H1 (cell line): Measurements from ENCODE around the gene HOXA10. TPM values are rescaled to one million over a fixed set of nuclear protein-coding genes. Genes with fewer than 3 reads are reported as not detected.

Experiments used
- CTCF ChIA-PET: fragments of 300-600 bp; sonication (Branson Sonifier 250); formaldehyde crosslinking; loops from one replicate; lab custom pipeline; 2021; ENCODE audit not compliant: partially characterized antibody; lab: Charles Lee
- POLR2A ChIA-PET: fragments of 300-600 bp; sonication (Branson Sonifier 250); formaldehyde crosslinking; loops from one replicate; lab custom pipeline; 2021; ENCODE audit warnings: inconsistent platforms; ENCODE audit not compliant: partially characterized antibody; lab: Charles Lee
- DNase-seq, 2 experiments: peaks; one replicate each; pipeline versions ENCODE4 v3.0.0 to v3.0.0-alpha.2; 2010 to 2022; ENCODE audit warnings: low spot score in 2 of 2, low read depth in 1 of 2, mixed read lengths in 1 of 2
- FAIRE-seq: peaks from 2 replicates; lab custom pipeline; 2011; peaks lifted over from hg19 to GRCh38; lab: Jason Lieb, UNC
- H2AFZ ChIP-seq: 2 replicates; pipeline ENCODE4 v1.8.1; 2012; ENCODE audit warnings: low read length, inconsistent platforms
- H2AK5ac ChIP-seq: 2 replicates; pipeline ENCODE4 v1.6.1; 2013; ENCODE audit warnings: low read depth, low read length
- H2BK120ac ChIP-seq: replicated peaks from 2 replicates; pipeline ENCODE3; 2013; ENCODE audit warnings: low read depth, low read length, inconsistent platforms
- H2BK12ac ChIP-seq: 2 replicates; pipeline ENCODE4 v1.6.1; 2013; ENCODE audit warnings: low read depth, low read length
- H2BK15ac ChIP-seq: 2 replicates; pipeline ENCODE4 v1.6.1; 2013; ENCODE audit warnings: low read length
- H2BK20ac ChIP-seq: 2 replicates; pipeline ENCODE4 v1.6.1; 2013; ENCODE audit warnings: low read length
- H2BK5ac ChIP-seq: 2 replicates; pipeline ENCODE4 v1.6.1; 2013; ENCODE audit warnings: low read depth, low read length
- H3K14ac ChIP-seq: 2 replicates; pipeline ENCODE4 v1.6.1; 2013; ENCODE audit warnings: inconsistent platforms; ENCODE audit not compliant: insufficient read length
- H3K18ac ChIP-seq: 2 replicates; pipeline ENCODE4 v1.6.1; 2013; ENCODE audit warnings: low read length; ENCODE audit errors: extremely low read depth
- H3K23ac ChIP-seq: 2 replicates; pipeline ENCODE4 v1.6.1; 2013; ENCODE audit warnings: inconsistent platforms; ENCODE audit not compliant: insufficient read length
- H3K23me2 ChIP-seq: 2 replicates; pipeline ENCODE4 v1.6.1; 2013; ENCODE audit warnings: low read depth, low read length
- H3K27ac ChIP-seq: 2 replicates; pipeline ENCODE4 v1.6.1; 2011; ENCODE audit warnings: low read depth, low read length, inconsistent platforms
- H3K27me3 ChIP-seq, 4 experiments: replicated peaks in 1 of 4; 1 replicate in 1 of 4; 2 replicates in 3 of 4; pipeline versions ENCODE4 v1.6.1 to v1.8.1; 2011 to 2013; ENCODE audit warnings: low read length in 3 of 4, mild to moderate bottlenecking in 3 of 4, inconsistent platforms in 2 of 4, mixed read lengths in 2 of 4, moderate library complexity in 1 of 4; ENCODE audit not compliant: control insufficient read depth in 3 of 4, insufficient read depth in 3 of 4; ENCODE audit errors: extremely low read depth in 1 of 4
- H3K36me3 ChIP-seq, 4 experiments: 2 replicates each; pipeline versions ENCODE4 v1.6.1 to v1.8.1; 2011 to 2013; ENCODE audit warnings: mild to moderate bottlenecking in 4 of 4, low read length in 3 of 4, moderate library complexity in 2 of 4, control low read depth in 1 of 4, inconsistent platforms in 1 of 4; ENCODE audit not compliant: insufficient read depth in 4 of 4, control insufficient read depth in 2 of 4
- H3K4ac ChIP-seq: replicated peaks from 2 replicates; pipeline ENCODE3; 2013; ENCODE audit warnings: low read length, low read depth, mixed read lengths, inconsistent platforms; ENCODE audit not compliant: insufficient read length
- H3K4me1 ChIP-seq, 4 experiments: replicated peaks in 1 of 4; 1 replicate in 1 of 4; 2 replicates in 3 of 4; pipeline versions ENCODE4 v1.6.1 to v1.8.1; 2011 to 2013; ENCODE audit warnings: low read length in 3 of 4, inconsistent platforms in 2 of 4, mixed read lengths in 1 of 4; ENCODE audit not compliant: insufficient read depth in 4 of 4, control insufficient read depth in 3 of 4
- H3K4me2 ChIP-seq, 2 experiments: 2 replicates each; pipeline versions ENCODE4 v1.6.1 to v1.8.1; 2011 to 2013; ENCODE audit warnings: low read depth in 2 of 2, low read length in 2 of 2, control low read depth in 1 of 2, inconsistent platforms in 1 of 2, mild to moderate bottlenecking in 1 of 2; ENCODE audit not compliant: insufficient read depth in 1 of 2
- H3K4me3 ChIP-seq, 4 experiments: fragments of 200-600, 300-600 bp in 1 of 4; sonication (generic), shearing (Covaris generic), sonication (Bioruptor Twin) in 1 of 4; 2 replicates each; pipeline versions ENCODE4 v1.5.1 to v1.8.1; 2011 to 2016; ENCODE audit warnings: low read length in 4 of 4, low read depth in 3 of 4, control low read depth in 2 of 4, inconsistent platforms in 2 of 4, mild to moderate bottlenecking in 2 of 4, mixed read lengths in 1 of 4, moderate library complexity in 1 of 4; ENCODE audit not compliant: insufficient read depth in 2 of 4; ENCODE audit errors: extremely low read depth in 1 of 4
- H3K56ac ChIP-seq: replicated peaks from 2 replicates; pipeline ENCODE3; 2013; ENCODE audit warnings: low read depth, mild to moderate bottlenecking, mixed read lengths, low read length, inconsistent platforms; ENCODE audit not compliant: insufficient read length
- H3K79me1 ChIP-seq: 2 replicates; pipeline ENCODE4 v1.6.1; 2013; ENCODE audit warnings: low read depth, low read length, control low read depth
- H3K79me2 ChIP-seq, 2 experiments: 2 replicates each; pipeline versions ENCODE4 v1.6.1 to v1.8.1; 2012 to 2013; ENCODE audit warnings: low read length in 2 of 2, mild to moderate bottlenecking in 2 of 2, inconsistent platforms in 1 of 2; ENCODE audit not compliant: insufficient read depth in 2 of 2, control insufficient read depth in 1 of 2
- H3K9ac ChIP-seq, 4 experiments: replicated peaks in 1 of 4; 1 replicate in 1 of 4; 2 replicates in 3 of 4; pipeline versions ENCODE4 v1.6.1 to v1.8.1; 2011 to 2013; ENCODE audit warnings: low read depth in 3 of 4, low read length in 3 of 4, control low read depth in 2 of 4, mild to moderate bottlenecking in 2 of 4, moderate library complexity in 2 of 4, inconsistent platforms in 1 of 4; ENCODE audit errors: extremely low read depth in 1 of 4
- H3K9me3 ChIP-seq, 2 experiments: 2 replicates each; pipeline versions ENCODE4 v1.6.1 to v1.8.1; 2012 to 2013; ENCODE audit warnings: mild to moderate bottlenecking in 2 of 2, moderate library complexity in 2 of 2, control low read depth in 1 of 2, inconsistent platforms in 1 of 2, low read depth in 1 of 2, low read length in 1 of 2, mixed read lengths in 1 of 2; ENCODE audit not compliant: insufficient read depth in 2 of 2
- H4K20me1 ChIP-seq, 2 experiments: replicated peaks in 1 of 2; 2 replicates each; pipeline versions ENCODE3 to v1.8.1; 2011 to 2013; ENCODE audit warnings: inconsistent platforms in 2 of 2, low read length in 2 of 2, mild to moderate bottlenecking in 1 of 2; ENCODE audit not compliant: insufficient read depth in 2 of 2, control insufficient read depth in 1 of 2
- H4K5ac ChIP-seq: 2 replicates; pipeline ENCODE4 v1.6.1; 2013; ENCODE audit warnings: low read length, low read depth, mixed read lengths, inconsistent platforms; ENCODE audit not compliant: insufficient read length
- H4K8ac ChIP-seq: 2 replicates; pipeline ENCODE4 v1.8.0; 2013; ENCODE audit warnings: mild to moderate bottlenecking, moderate library complexity, low read length, inconsistent platforms; ENCODE audit not compliant: insufficient read depth; ENCODE audit errors: extremely low read depth
- H4K91ac ChIP-seq: replicated peaks from 2 replicates; pipeline ENCODE3; 2013; ENCODE audit warnings: low read length, mixed read lengths, inconsistent platforms; ENCODE audit not compliant: insufficient read length
- ASH2L ChIP-seq: fragments of 200-600, 300-600 bp; sonication (generic); IDR thresholded peaks from one replicate; pipeline ENCODE4 v1.7.1; 2017; ENCODE audit warnings: low read length
- GTF2F1 ChIP-seq: IDR thresholded peaks from 2 replicates; pipeline ENCODE4 v1.6.1; 2012; ENCODE audit warnings: low read depth, low read length, improper control_type of control experiment, borderline replicate concordance
- HDAC2 ChIP-seq, 2 experiments: fragments of 300-600 bp in 1 of 2; sonication (generic) in 1 of 2; IDR thresholded peaks; 2 replicates each; pipeline ENCODE4 v1.6.1; 2011 to 2012; ENCODE audit warnings: low read depth in 2 of 2, low read length in 2 of 2, mild to moderate bottlenecking in 2 of 2, moderate library complexity in 2 of 2, borderline replicate concordance in 1 of 2, inconsistent platforms in 1 of 2
- JUND ChIP-seq: IDR thresholded peaks from 2 replicates; pipeline ENCODE4 v1.6.1; 2011; ENCODE audit warnings: mild to moderate bottlenecking, improper control_type of control experiment, low read length
- RNF2 ChIP-seq: fragments of 200-900, 300-1000 bp; sonication (generic); IDR thresholded peaks from 2 replicates; pipeline ENCODE4 v1.7.1; 2016; ENCODE audit warnings: borderline replicate concordance, low read depth, mild to moderate bottlenecking, antibody characterized with exemption, low read length; ENCODE audit not compliant: poor library complexity, severe bottlenecking; ENCODE audit errors: missing control alignments
- WGBS, 2 experiments: shearing (Covaris generic) in 1 of 2; methylation state at CpG; one replicate each; pipeline versions ENCODE4 v1.1.6 to v1.1.7; 2013 to 2015; ENCODE audit warnings: low lambda C conversion rate in 2 of 2, mixed read lengths in 2 of 2, inconsistent platforms in 1 of 2, low coverage in 1 of 2, missing lambda C conversion rate in 1 of 2; ENCODE audit not compliant: insufficient replicate concordance in 2 of 2, insufficient coverage in 1 of 2, insufficient read length in 1 of 2; ENCODE audit errors: extremely low coverage in 1 of 2, missing lambda C conversion rate in 1 of 2; 5-methylcytosine and 5-hydroxymethylcytosine counted together
- polyA plus RNA-seq, 7 experiments: library from polyadenylated mRNA; depleted of rRNA in 3 of 7; stranded (reverse) in 5 of 7; unstranded in 2 of 7; fragments of >200 nt in 5 of 7; fragments of 200-250 nt in 2 of 7; gene quantifications; 1 replicate in 5 of 7; 2 replicates in 1 of 7; 4 replicates in 1 of 7; pipeline versions ENCODE4 v1.2.1 to v1.2.3, GENCODE V29; 2011 to 2013; ENCODE audit warnings: missing spikeins in 2 of 7, mixed read lengths in 2 of 7
- total RNA-seq: library from RNA; stranded (reverse); fragmentation: NEBNext Ultra II Directional; extraction: Animal tissue kit (Norgen Biotek cat#: 25700); gene quantifications from 2 replicates; pipeline ENCODE4 v1.2.1, GENCODE V29; 2021
- TF ChIP-seq, protein P1 (sequence below), 3 experiments: IDR thresholded peaks; 1 replicate in 2 of 3; 2 replicates in 1 of 3; pipeline versions ENCODE4 v1.5.1 to v1.6.1; 2011; ENCODE audit warnings: low read length in 3 of 3, mild to moderate bottlenecking in 3 of 3, inconsistent platforms in 2 of 3, low read depth in 1 of 3, moderate library complexity in 1 of 3; ENCODE audit not compliant: insufficient read depth in 1 of 3; ENCODE audit errors: control extremely low read depth in 1 of 3
- TF ChIP-seq, protein P2 (sequence below): IDR thresholded peaks from 2 replicates; pipeline ENCODE4 v1.6.1; 2012; ENCODE audit warnings: inconsistent platforms

Gene HOXA10
- total and polyA plus RNA-seq, 2 of the 8 experiments (the other 6 are each of a cell fraction or from before 2014, with no cell fraction given): not detected

DNA sequence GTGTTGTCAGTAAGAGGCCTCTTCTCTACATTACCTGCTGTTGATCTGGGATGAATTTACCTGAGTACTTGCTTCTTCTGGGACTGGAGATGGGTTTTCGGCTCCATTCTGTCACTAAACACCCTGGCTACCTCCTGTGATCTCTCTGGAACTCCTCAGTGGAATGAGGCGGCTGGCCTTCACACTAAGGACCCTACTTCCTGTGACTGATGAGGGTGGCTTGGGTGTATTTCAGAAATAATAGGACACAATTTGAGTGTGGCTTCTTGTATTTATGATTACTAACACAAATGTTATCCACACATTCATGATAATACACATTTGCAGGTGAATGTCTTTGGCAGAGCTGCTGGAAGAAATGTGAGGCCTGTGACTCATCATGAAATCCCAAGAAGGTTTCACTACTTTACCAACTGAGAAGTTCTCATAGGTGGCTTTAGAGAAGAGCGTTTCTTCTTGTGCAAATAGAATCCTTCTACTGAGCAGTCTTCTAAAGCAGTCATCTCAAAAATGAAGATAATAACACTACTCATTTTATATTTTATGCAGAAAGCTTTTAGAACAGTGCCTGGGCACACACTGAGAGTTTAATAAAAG is 47.2 kb upstream of the HOXA10 start:
- no peak overlapping the region for H2BK20ac ChIP-seq
- POLR2A ChIA-PET: no interaction called here
- CTCF ChIA-PET: interaction anchor here (1.0 to 8.5 kb wide), 3 partner anchors 12 to 35 kb away, joined by 3 to 62 read pairs (median 5); no protein-coding TSS in a partner anchor
- TF ChIP-seq JUND (no peak), HDAC2 (IDR thresholded peaks at IDR 0.05; ENCODE audit: borderline replicate concordance in 1 of 2, low read depth in 2 of 2, low read length in 2 of 2) (no peak), ASH2L (no peak), GTF2F1 (no peak), RNF2 (no peak)
- TF ChIP-seq, protein P1, sequence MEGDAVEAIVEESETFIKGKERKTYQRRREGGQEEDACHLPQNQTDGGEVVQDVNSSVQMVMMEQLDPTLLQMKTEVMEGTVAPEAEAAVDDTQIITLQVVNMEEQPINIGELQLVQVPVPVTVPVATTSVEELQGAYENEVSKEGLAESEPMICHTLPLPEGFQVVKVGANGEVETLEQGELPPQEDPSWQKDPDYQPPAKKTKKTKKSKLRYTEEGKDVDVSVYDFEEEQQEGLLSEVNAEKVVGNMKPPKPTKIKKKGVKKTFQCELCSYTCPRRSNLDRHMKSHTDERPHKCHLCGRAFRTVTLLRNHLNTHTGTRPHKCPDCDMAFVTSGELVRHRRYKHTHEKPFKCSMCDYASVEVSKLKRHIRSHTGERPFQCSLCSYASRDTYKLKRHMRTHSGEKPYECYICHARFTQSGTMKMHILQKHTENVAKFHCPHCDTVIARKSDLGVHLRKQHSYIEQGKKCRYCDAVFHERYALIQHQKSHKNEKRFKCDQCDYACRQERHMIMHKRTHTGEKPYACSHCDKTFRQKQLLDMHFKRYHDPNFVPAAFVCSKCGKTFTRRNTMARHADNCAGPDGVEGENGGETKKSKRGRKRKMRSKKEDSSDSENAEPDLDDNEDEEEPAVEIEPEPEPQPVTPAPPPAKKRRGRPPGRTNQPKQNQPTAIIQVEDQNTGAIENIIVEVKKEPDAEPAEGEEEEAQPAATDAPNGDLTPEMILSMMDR (IDR thresholded peaks at IDR 0.05; ENCODE audit: control extremely low read depth in 1 of 3, insufficient read depth in 1 of 3, low read depth in 1 of 3, low read length in 3 of 3): no peak
- TF ChIP-seq, protein P2, sequence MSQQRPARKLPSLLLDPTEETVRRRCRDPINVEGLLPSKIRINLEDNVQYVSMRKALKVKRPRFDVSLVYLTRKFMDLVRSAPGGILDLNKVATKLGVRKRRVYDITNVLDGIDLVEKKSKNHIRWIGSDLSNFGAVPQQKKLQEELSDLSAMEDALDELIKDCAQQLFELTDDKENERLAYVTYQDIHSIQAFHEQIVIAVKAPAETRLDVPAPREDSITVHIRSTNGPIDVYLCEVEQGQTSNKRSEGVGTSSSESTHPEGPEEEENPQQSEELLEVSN: no peak

More for the DNA sequence above, 47.2 kb upstream of the HOXA10 start:
- no peak overlapping the region for H2BK120ac ChIP-seq
- no peak overlapping the region for H3K18ac ChIP-seq
- WGBS, 2 experiments: 71% methylated on average over 3 of the region's 3 CpGs; no CpG with 5 or more reads in 1 of the 2 experiments
- H3K23me2 ChIP-seq: peaks cover 4% of the 10 kb centered on the region; the same call in 1 of the 2 replicates
- no peak overlapping the region for H2AK5ac ChIP-seq
- H2BK5ac ChIP-seq: no peak overlapping the region
- no peaks in the 10 kb centered on the region for H3K9me3 ChIP-seq
- H3K4me1 ChIP-seq: peaks cover 2 to 11% (median 6%) of the 10 kb centered on the region in 4 experiments
- no peaks in the 10 kb centered on the region for H3K79me2 ChIP-seq
- H2BK12ac ChIP-seq: no peak overlapping the region
- H3K4me2 ChIP-seq: 0 out of 4 replicates have a peak overlapping the region, but pooled peaks of 1 of the 2 experiments have one; percentile 22
- no peaks in the 10 kb centered on the region for H3K79me1 ChIP-seq
- FAIRE-seq: no peak
- H4K5ac ChIP-seq: no peak overlapping the region
- H3K27me3 ChIP-seq: peaks cover 63 to 96% (median 88%) of the 10 kb centered on the region in 4 experiments
- H3K36me3 ChIP-seq: no peaks in the 10 kb centered on the region; a peak in 1 of 8 replicates
- H3K4me3 ChIP-seq: no peak overlapping the region
- no peak overlapping the region for H3K14ac ChIP-seq
- H3K23ac ChIP-seq: no peak overlapping the region
- no peak overlapping the region for H2AFZ ChIP-seq
- no peak overlapping the region for H3K4ac ChIP-seq
- H3K56ac ChIP-seq: no peak overlapping the region
- no peak overlapping the region for H3K9ac ChIP-seq
- no peak overlapping the region for H4K91ac ChIP-seq
- no peak overlapping the region for H4K8ac ChIP-seq
- no peak for DNase-seq
- H4K20me1 ChIP-seq: peaks cover 6 to 8% of the 10 kb centered on the region in 2 experiments
- H3K27ac ChIP-seq: no peak overlapping the region
- H2BK15ac ChIP-seq: no peak overlapping the region
